B cell (primary cell): ENCODE data around the gene CDHR1. TPM values are rescaled to one million over a fixed set of nuclear protein-coding genes. Genes with fewer than 3 reads are reported as not detected.

Experiments
- ATAC-seq: fragments of 200-7000 bp; cut with Tn5 transposase; one replicate; pipeline ENCODE4 v1.10.0; 2021; ENCODE audit warnings: low read depth, mild to moderate bottlenecking, moderate number of reproducible peaks, moderate library complexity
- CTCF ChIA-PET: fragments of 350-600 bp; sonication (Branson Sonifier 250); formaldehyde crosslinking; loops from one replicate; lab custom pipeline; 2021; ENCODE audit warnings: antibody characterized with exemption, inconsistent platforms; lab: Charles Lee
- POLR2A ChIA-PET: fragments of 350-600 bp; sonication (Branson Sonifier 250); formaldehyde crosslinking; loops from one replicate; lab custom pipeline; 2021; ENCODE audit warnings: antibody characterized with exemption; lab: Charles Lee
- DNase-seq: peaks from one replicate; pipeline ENCODE4 v3.0.0; 2013
- H2AFZ ChIP-seq: 2 replicates; pipeline ENCODE4 v1.6.1; 2012; ENCODE audit warnings: mild to moderate bottlenecking, low read depth, low read length; ENCODE audit not compliant: insufficient read depth, poor library complexity, severe bottlenecking
- H3K27ac ChIP-seq, 2 donors: 1 replicate in 1 of 2; 2 replicates in 1 of 2; pipeline ENCODE4 v1.5.1; 2012 to 2013; ENCODE audit warnings: low read length in 2 of 2, mild to moderate bottlenecking in 2 of 2, moderate library complexity in 1 of 2
- H3K27me3 ChIP-seq, 4 experiments: fragments of 200-600 bp in 1 of 4; sonication (generic) in 1 of 4; replicated peaks in 1 of 4; 1 replicate in 2 of 4; 2 replicates in 2 of 4; pipeline versions ENCODE4 v1.6.1 to v1.7.0; 2013 to 2016; ENCODE audit warnings: low read length in 3 of 4, mild to moderate bottlenecking in 2 of 4, mixed read lengths in 1 of 4, moderate library complexity in 1 of 4; ENCODE audit not compliant: insufficient read depth in 4 of 4, control insufficient read depth in 3 of 4; ENCODE audit errors: control extremely low read depth in 1 of 4
- H3K36me3 ChIP-seq, 2 experiments: replicated peaks in 1 of 2; 1 replicate in 1 of 2; 2 replicates in 1 of 2; pipeline versions ENCODE4 v1.6.1 to v1.7.1; 2013; ENCODE audit warnings: low read length in 1 of 2; ENCODE audit not compliant: insufficient read depth in 2 of 2, control insufficient read depth in 1 of 2; ENCODE audit errors: control extremely low read depth in 1 of 2, extremely low read depth in 1 of 2
- H3K4me1 ChIP-seq, 2 donors: fragments of 200-600 bp in 1 of 2; sonication (generic) in 1 of 2; 1 replicate in 1 of 2; 2 replicates in 1 of 2; pipeline versions ENCODE4 v1.5.1 to v1.6.1; 2013 to 2017; ENCODE audit warnings: low read length in 2 of 2; ENCODE audit not compliant: control insufficient read depth in 2 of 2, insufficient read depth in 2 of 2
- H3K4me2 ChIP-seq: replicated peaks from 2 replicates; pipeline ENCODE3; 2012; ENCODE audit warnings: mild to moderate bottlenecking, low read depth, low read length; ENCODE audit not compliant: poor library complexity, severe bottlenecking
- H3K4me3 ChIP-seq, 5 experiments: fragments of 200-600 bp in 1 of 5; sonication (generic) in 1 of 5; 1 replicate in 3 of 5; 2 replicates in 2 of 5; pipeline versions ENCODE4 v1.5.1 to v1.7.0; 2011 to 2016; ENCODE audit warnings: low read length in 4 of 5, mild to moderate bottlenecking in 4 of 5, low read depth in 2 of 5, control low read depth in 1 of 5, moderate library complexity in 1 of 5; ENCODE audit not compliant: insufficient read depth in 1 of 5; ENCODE audit errors: control extremely low read depth in 1 of 5, extremely low read depth in 1 of 5
- H3K79me2 ChIP-seq: fragments of 200-600 bp; sonication (generic); one replicate; pipeline ENCODE4 v1.6.0; 2016; ENCODE audit warnings: low read length; ENCODE audit not compliant: control insufficient read depth, insufficient read depth
- H3K9ac ChIP-seq: fragments of 200-600 bp; sonication (generic); 2 replicates; pipeline ENCODE4 v1.6.1; 2017; ENCODE audit warnings: mild to moderate bottlenecking, low read length, moderate library complexity
- H3K9me3 ChIP-seq, 3 donors: one replicate each; pipeline versions ENCODE4 v1.6.1 to v1.7.1; 2013; ENCODE audit warnings: low read length in 2 of 3; ENCODE audit not compliant: control insufficient read depth in 2 of 3, insufficient read depth in 1 of 3; ENCODE audit errors: control extremely low read depth in 1 of 3
- H4K20me1 ChIP-seq: 2 replicates; pipeline ENCODE4 v1.6.0; 2012; ENCODE audit warnings: mild to moderate bottlenecking, low read length; ENCODE audit not compliant: insufficient read depth, control insufficient read depth, poor library complexity, severe bottlenecking
- H3K27ac Mint-ChIP-seq: one replicate; pipeline ENCODE4 v1.8.0; 2021; ENCODE audit warnings: mixed read lengths
- H3K27me3 Mint-ChIP-seq: one replicate; pipeline ENCODE4 v1.8.0; 2021; ENCODE audit warnings: mixed read lengths
- H3K4me1 Mint-ChIP-seq: one replicate; pipeline ENCODE4 v1.8.0; 2021; ENCODE audit warnings: mixed read lengths
- H3K4me3 Mint-ChIP-seq: one replicate; pipeline ENCODE4 v1.8.0; 2021; ENCODE audit warnings: mixed read lengths
- H3K9me3 Mint-ChIP-seq: one replicate; pipeline ENCODE4 v1.8.0; 2022; ENCODE audit warnings: mixed read lengths; ENCODE audit not compliant: insufficient read depth
- EZH2 ChIP-seq: IDR thresholded peaks from 2 replicates; pipeline ENCODE4 v1.6.1; 2012; ENCODE audit warnings: borderline replicate concordance, low read depth, mild to moderate bottlenecking, moderate library complexity, low read length; ENCODE audit not compliant: insufficient read depth, poor library complexity, severe bottlenecking
- WGBS: methylation state at CpG from one replicate; pipeline ENCODE4 v1.1.5; 2013; ENCODE audit warnings: missing lambda C conversion rate; ENCODE audit not compliant: insufficient coverage; 5-methylcytosine and 5-hydroxymethylcytosine counted together
- intact Hi-C: fragments of 100-400 bp; cut with micrococcal nuclease; formaldehyde crosslinking; loops from one replicate; pipeline ENCODE4 v1.10.0; 2022
- polyA plus RNA-seq: library from polyadenylated mRNA; depleted of rRNA; stranded (reverse); fragments of >200 nt; gene quantifications from 2 replicates; pipeline ENCODE4 v1.2.3, GENCODE V29; 2012
- total RNA-seq, 2 donors: library from RNA; stranded (reverse); fragments of 120-200 nt in 1 of 2; gene quantifications; 1 replicate in 1 of 2; 2 replicates in 1 of 2; pipeline versions ENCODE4 v1.2.3 to v1.2.4, GENCODE V29; 2013 to 2022
- TF ChIP-seq, protein P1 (sequence below): fragments of 200-600 bp; IDR thresholded peaks from one replicate; pipeline ENCODE4 v1.8.0; 2022; ENCODE audit warnings: antibody characterized with exemption, mild to moderate bottlenecking

CDHR1 gene
- total and polyA plus RNA-seq, 2 donors (not counting 1 experiment from before 2014, with no cell fraction given), result 0.31 to 1.7 TPM

DNA sequence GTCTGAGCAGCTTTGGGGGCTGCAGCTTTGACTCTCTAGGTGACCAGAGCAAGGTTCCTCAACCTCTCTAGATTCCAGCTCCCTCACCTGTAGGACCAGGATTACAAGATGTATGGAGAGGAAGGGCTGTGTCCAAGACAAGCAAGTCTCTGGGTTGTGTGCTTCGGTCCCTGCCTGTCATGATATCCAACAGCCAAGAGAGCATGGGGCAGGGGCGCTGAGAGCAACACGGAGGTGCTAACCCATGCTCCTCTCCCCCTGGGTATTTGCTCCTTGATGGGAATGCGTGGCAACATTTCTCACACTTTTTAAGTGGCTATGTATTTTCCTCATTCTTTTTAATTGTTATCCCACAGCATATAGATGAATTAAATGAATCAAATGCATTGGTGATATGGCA lies 10.3 kb downstream of the CDHR1 start:
- Histone ChIP-seq H4K20me1 (no peaks in the 10 kb centered on the region), H3K4me3 (no peak overlapping the region), H3K9me3 (no peaks in the 10 kb centered on the region), H3K4me1 (no peaks in the 10 kb centered on the region), H3K9ac (no peak overlapping the region), H3K79me2 (no peaks in the 10 kb centered on the region), H3K4me2 (no peak overlapping the region), H2AFZ (no peak overlapping the region), H3K36me3 (no peaks in the 10 kb centered on the region), H3K27me3 (peaks cover 0 to 4% (median 2%) of the 10 kb centered on the region in 4 experiments), H3K27ac (no peak overlapping the region)
- Mint-ChIP-seq H3K27ac (no peak overlapping the region), H3K4me3 (no peak overlapping the region), H3K27me3 (peaks cover 30% of the 10 kb centered on the region), H3K4me1 (no peaks in the 10 kb centered on the region), H3K9me3 (no peaks in the 10 kb centered on the region)
- TF ChIP-seq, protein P1, sequence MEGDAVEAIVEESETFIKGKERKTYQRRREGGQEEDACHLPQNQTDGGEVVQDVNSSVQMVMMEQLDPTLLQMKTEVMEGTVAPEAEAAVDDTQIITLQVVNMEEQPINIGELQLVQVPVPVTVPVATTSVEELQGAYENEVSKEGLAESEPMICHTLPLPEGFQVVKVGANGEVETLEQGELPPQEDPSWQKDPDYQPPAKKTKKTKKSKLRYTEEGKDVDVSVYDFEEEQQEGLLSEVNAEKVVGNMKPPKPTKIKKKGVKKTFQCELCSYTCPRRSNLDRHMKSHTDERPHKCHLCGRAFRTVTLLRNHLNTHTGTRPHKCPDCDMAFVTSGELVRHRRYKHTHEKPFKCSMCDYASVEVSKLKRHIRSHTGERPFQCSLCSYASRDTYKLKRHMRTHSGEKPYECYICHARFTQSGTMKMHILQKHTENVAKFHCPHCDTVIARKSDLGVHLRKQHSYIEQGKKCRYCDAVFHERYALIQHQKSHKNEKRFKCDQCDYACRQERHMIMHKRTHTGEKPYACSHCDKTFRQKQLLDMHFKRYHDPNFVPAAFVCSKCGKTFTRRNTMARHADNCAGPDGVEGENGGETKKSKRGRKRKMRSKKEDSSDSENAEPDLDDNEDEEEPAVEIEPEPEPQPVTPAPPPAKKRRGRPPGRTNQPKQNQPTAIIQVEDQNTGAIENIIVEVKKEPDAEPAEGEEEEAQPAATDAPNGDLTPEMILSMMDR, result no peak
- TF ChIP-seq EZH2, result no peak
- DNase-seq, result no peak
- 76% methylated on average over 3 of the region's 4 CpGs for WGBS
- ChIA-PET POLR2A (no interaction called here), CTCF (interaction anchor here (0.8 to 5.6 kb wide), 6 partner anchors 10 to 332 kb away, joined by 3 to 72 read pairs (median 4); no protein-coding TSS in a partner anchor)
- intact Hi-C loops, result loop anchor here (1.0 kb wide), 1 partner anchor 56 kb away; no protein-coding TSS in a partner anchor
- no peak for ATAC-seq

DNA sequence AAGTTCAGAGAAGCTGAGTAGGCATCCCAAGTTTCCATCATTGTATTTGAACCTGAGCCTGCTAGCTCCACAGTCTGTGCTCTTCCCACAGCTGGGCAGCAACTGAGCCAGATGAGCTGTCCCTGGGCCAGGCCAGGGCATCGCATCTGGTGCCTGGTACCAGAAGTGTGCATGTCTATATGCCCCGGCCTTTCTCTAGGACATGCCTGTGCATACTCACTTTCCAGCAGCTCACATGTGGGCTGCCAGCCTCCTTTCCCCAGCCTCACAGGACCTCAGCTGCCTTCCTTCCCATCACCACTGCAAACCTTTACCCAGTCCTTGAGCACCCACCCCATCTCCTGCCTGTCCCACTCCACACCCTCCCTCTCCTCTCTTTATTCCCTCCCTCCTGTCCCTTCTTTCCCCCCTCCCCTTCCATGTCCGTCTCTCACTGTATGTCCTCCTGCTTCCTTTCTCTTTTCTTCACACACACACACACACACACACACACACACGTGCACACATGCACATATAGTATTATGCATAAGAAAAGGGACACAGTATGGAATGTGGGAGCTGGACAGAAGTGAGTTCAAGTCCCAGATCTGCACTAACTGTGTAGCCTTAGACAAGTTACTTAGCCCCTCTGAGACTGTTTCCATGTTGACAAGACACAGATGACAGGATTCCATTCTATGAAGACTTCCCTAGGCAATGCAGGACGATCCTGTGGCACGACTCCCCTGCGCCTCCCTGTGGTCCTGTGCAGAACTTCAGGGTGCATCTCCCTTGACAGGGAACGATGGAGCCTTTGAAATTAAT lies 10.9 kb downstream of the CDHR1 start:
- H3K4me3 Mint-ChIP-seq, result no peak overlapping the region
- Histone ChIP-seq H3K9ac (no peak overlapping the region), H3K27me3 (peaks cover 0 to 4% (median 2%) of the 10 kb centered on the region in 4 experiments), H3K9me3 (no peaks in the 10 kb centered on the region), H3K4me2 (no peak overlapping the region), H3K27ac (no peak overlapping the region), H4K20me1 (no peaks in the 10 kb centered on the region), H3K36me3 (no peaks in the 10 kb centered on the region), H3K4me3 (no peak overlapping the region), H3K79me2 (no peaks in the 10 kb centered on the region), H3K4me1 (no peaks in the 10 kb centered on the region), H2AFZ (no peak overlapping the region)
- ATAC-seq (peak; percentile 84), DNase-seq (peak; percentile 67)
- CTCF ChIA-PET, result interaction anchor here (0.8 to 5.6 kb wide), 8 partner anchors 9 to 331 kb away, joined by 3 to 72 read pairs (median 4); no protein-coding TSS in a partner anchor
- H3K9me3 Mint-ChIP-seq, result no peaks in the 10 kb centered on the region
- POLR2A ChIA-PET, result no interaction called here
- intact Hi-C loops, result loop anchor here (1.0 kb wide), 1 partner anchor 57 kb away; no protein-coding TSS in a partner anchor
- no peak overlapping the region for H3K27ac Mint-ChIP-seq
- peaks cover 30% of the 10 kb centered on the region for H3K27me3 Mint-ChIP-seq
- no peak for TF ChIP-seq EZH2
- TF ChIP-seq, protein P1, result peak; percentile 77
- H3K4me1 Mint-ChIP-seq, result no peaks in the 10 kb centered on the region
- 50% methylated on average over 4 of the region's 8 CpGs for WGBS
